GM12875 (cell line): ENCODE results near the gene CHP2.
"Not testable (repeated sequence)": the region's sequence is repeated elsewhere in the genome, so short reads cannot be mapped to it uniquely, and the experiment has no call there.

Source experiments
- H3K4me3 ChIP-seq: one replicate; pipeline ENCODE4 v1.5.1; 2011; ENCODE audit warnings: low read depth, low read length, control low read depth
- TF ChIP-seq, protein P1 (sequence below): IDR thresholded peaks from 2 replicates; pipeline ENCODE4 v1.5.1; 2011; ENCODE audit warnings: low read depth, mild to moderate bottlenecking, control low read depth, inconsistent platforms, low read length, moderate library complexity, borderline replicate concordance; ENCODE audit not compliant: insufficient read depth

CHP2 gene

DNA sequence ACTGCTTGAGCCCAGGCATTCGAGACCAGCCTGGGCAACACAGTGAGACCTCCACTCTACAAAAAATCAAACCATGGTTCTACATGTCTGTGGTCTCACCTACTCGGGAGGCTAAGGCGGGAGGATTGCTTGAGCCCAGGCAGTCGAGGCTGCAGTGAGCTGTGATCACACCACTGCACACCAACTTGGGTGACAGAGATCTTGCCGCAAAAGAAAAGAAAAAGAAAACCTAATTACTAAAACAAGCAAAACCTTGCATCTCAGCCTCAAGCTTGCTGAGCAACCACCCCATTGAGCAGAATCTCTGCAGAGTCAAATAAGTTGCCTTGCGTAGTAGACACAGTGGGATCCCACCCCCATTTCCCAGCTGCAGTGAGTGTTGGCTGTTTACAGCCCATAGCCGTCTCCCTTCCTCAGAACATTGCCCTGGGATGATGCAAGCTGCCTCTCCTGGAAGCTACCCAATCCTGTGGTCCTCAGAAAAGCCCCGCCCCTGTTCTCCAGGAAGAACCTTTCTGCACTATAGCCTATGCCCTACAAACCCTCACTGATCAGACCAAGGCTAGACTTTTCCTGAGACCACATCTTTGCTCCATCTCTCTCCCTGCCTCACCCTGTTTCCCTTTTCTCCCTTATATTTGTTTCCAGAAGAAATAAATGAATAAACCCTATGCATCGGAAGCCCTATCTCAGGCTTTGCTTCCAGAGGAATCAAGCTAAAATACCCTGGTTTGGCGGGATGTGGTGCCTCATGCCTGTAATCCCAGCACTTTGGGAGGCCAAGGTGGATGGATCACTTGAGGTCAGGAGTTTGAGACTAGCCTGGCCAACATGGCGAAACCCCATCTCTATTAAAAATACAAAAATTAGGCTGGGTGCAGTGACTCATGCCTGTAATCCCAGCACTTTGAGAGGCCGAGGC, 25.1 kb upstream of the CHP2 start:
- TF ChIP-seq, protein P1, sequence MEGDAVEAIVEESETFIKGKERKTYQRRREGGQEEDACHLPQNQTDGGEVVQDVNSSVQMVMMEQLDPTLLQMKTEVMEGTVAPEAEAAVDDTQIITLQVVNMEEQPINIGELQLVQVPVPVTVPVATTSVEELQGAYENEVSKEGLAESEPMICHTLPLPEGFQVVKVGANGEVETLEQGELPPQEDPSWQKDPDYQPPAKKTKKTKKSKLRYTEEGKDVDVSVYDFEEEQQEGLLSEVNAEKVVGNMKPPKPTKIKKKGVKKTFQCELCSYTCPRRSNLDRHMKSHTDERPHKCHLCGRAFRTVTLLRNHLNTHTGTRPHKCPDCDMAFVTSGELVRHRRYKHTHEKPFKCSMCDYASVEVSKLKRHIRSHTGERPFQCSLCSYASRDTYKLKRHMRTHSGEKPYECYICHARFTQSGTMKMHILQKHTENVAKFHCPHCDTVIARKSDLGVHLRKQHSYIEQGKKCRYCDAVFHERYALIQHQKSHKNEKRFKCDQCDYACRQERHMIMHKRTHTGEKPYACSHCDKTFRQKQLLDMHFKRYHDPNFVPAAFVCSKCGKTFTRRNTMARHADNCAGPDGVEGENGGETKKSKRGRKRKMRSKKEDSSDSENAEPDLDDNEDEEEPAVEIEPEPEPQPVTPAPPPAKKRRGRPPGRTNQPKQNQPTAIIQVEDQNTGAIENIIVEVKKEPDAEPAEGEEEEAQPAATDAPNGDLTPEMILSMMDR = no peak
- no peak overlapping the region for H3K4me3 ChIP-seq

DNA sequence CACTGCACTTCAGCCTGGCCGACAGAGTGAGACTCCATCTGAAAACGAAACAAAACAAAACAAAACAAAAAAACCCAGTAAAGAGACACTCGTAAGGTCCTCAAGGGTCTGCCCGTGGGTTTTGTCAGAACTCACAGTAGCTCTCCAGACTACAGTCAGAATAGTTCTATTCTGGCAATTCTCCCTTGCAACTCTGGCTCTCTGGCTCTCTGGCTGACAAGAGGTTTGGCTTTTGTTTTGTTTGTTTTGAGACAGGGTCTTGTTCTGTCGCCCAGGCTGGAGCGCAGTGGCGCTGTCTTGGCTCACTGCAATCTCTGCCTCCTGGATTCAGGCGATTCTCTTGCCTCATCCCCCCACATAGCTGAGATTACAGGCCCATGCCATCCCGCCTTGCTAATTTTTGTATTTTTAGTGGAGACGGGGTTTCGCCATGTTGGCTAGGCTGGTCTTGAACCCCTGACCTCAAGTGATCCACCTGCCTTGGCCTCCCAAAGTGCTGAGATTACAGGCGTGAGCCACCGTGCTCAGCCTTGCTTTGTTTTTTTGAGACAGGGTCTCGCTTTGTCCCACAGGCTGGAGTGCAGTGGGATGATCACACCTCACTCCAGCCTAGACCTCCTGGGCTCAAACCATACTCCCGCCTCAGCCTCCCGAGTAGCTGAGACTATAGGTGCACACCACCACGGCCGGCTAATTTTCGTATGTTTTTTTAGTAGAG, 20.5 kb upstream of the CHP2 start:
- no peak overlapping the region for H3K4me3 ChIP-seq
- TF ChIP-seq, protein P1 = no peak

DNA sequence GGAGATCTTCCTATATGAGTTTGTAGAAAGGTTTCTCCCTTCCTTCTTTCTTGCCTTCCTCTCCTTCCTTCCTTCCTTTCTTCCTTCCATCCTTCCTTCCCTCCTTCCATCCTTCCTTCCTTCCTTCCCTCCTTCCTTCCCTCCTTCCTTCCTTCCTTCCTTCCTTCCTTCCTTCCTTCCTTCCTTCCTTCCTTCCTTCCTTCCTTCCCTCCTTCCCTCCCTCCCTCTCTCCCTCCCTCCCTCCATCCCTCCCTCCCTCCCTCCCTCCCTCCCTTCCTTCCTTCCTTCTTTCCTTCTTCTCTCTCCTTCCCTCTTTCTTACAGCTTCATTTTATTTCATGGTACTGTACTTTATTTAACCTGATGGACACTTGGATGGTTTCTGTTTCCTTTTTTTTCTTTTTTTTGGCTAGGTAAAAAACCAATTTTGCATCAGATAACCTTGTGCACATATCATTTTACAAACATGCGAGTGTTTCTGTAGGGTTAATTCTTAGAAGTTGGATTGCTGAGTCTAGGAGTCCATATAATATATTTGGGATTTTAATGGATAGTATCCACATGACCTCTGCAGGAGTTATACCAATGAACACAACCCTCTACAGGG, 17.3 kb upstream of the CHP2 start:
- H3K4me3 ChIP-seq = not testable (repeated sequence)

DNA sequence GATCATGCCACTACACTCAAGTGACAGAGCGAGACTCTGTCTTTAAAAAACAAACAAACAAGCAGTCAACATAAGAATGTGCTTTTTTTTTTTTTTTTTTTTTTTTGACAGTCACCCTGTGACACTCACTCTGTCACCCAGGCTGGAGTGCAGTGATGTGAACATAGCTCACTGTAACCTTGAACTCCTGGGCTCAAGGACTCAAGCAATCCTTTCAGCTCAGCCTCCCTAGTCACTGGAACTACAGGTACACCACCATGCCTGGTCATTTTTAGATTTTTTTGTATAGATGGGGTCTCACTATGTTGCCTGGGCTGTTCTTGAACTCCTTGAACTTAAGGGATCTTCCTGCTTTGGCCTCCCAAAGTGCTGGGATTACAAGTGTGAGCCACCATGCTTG, 15.3 kb upstream of the CHP2 start:
- TF ChIP-seq, protein P1 = no peak
- no peak overlapping the region for H3K4me3 ChIP-seq

DNA sequence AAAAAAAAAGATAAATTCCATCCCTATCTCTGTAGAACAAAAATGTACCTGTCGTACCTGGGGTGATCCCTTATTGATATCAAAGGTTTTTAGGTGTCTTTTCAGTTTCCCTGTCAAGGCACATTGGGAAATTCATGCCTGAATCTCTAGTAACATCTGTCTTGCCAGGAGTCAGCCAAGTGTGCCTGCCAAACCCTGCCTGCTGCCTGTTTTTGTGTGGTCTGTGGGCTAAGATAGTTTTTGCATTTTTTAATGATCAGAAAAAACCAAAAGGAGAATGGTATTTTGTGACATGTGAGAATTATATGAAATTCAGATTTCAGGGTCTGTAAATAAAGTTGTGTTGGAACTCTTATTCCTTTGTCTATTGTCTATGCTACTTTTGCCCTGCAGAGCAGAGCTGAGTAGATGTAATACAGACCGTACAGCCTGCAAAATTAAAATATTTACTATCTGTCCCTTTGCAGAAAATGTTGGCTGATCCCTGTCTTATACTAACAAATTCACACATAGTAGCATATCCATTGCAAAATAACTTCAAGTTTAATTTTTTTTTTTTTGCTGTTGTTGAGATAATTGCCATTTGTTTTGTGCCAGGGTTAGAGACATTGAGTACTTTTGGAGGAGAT, 13.0 kb upstream of the CHP2 start:
- TF ChIP-seq, protein P1 = no peak
- H3K4me3 ChIP-seq = no peak overlapping the region

DNA sequence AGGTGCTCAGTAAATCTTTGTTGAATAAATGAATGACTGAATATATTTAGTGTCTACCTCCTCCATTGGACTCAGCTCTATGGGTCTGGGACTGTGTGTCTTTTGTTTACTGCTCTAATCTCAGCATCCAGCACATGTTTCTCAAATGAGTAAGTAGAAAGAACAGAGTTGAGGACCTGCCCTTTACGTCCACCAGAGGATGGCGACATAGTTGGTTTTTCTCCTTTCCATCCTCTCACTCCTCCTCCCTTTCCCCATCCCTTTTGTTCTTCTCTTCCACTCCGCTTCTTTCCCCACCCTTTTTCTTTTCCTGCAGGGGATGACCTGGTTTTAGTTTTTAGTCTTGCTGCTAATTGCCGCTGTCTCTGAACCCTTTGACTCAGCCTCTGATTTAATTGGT, 12.1 kb upstream of the CHP2 start:
- H3K4me3 ChIP-seq = no peak overlapping the region
- TF ChIP-seq, protein P1 = no peak

DNA sequence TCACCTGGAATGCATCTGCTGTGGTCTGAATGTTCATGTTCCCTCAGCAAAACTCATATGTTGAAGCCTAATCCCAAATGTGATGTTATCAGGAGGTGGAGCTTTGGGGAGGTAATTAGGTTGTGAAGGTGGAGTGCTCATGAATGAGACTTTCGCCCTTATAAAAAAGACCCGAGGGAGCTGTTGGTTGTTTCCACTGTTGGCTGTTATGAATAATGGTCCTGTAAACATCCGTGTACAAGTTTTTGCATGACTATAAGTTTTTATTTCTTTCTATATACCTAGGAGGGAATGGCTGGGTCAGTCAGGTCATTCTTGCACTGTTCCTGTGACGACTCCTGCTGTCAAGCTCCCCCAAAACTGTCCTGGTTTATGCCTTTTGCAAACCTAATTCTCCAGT, 9.6 kb upstream of the CHP2 start:
- TF ChIP-seq, protein P1 = no peak

More for the DNA sequence above, 9.6 kb upstream of the CHP2 start:
- no peak overlapping the region for H3K4me3 ChIP-seq
